RCC 7860 (cell line): ENCODE data around the gene GOLGA1.
A peak's percentile ranks its signal among the peaks of the same experiment; 100 is the strongest.

Experiments used
- DNase-seq: peaks from one replicate; pipeline ENCODE4 v3.0.0-alpha.2; 2015; ENCODE audit warnings: low spot score
- FAIRE-seq: peaks from 2 replicates; lab custom pipeline; 2012; peaks lifted over from hg19 to GRCh38; lab: Jason Lieb, UNC

GOLGA1 gene

GRCh38 chr9:124886866-124887492 lies 53.9 kb downstream of the GOLGA1 start:
- FAIRE-seq (no peak), DNase-seq (no peak)

GRCh38 chr9:124886461-124886860 lies 54.4 kb downstream of the GOLGA1 start:
- FAIRE-seq (no peak), DNase-seq (no peak)

- DNase-seq (no peak), FAIRE-seq (no peak)
Observed at GRCh38 chr9:124885551-124885950, 55.3 kb downstream of the GOLGA1 start.

GRCh38 chr9:124884376-124884775 lies 56.5 kb downstream of the GOLGA1 start:
- DNase-seq: no peak
- FAIRE-seq: no peak

GRCh38 chr9:124882231-124882630 lies 58.7 kb downstream of the GOLGA1 start:
- DNase-seq (no peak), FAIRE-seq (no peak)

GRCh38 chr9:124881138-124881743 lies 59.6 kb downstream of the GOLGA1 start:
- no peak for FAIRE-seq
- DNase-seq: no peak

GRCh38 chr9:124880501-124880900 lies 60.4 kb downstream of the GOLGA1 start:
- DNase-seq (no peak), FAIRE-seq (no peak)

- FAIRE-seq (no peak), DNase-seq (no peak)
Observed at GRCh38 chr9:124879226-124879625, 61.7 kb downstream of the GOLGA1 start.

- FAIRE-seq (no peak), DNase-seq (no peak)
Observed at GRCh38 chr9:124878518-124878917, 62.4 kb downstream of the GOLGA1 start.

- no peak for DNase-seq
- no peak for FAIRE-seq
Observed at GRCh38 chr9:124878021-124878420, 62.9 kb downstream of the GOLGA1 start.

- FAIRE-seq (no peak), DNase-seq (no peak)
Observed at GRCh38 chr9:124877021-124877782, 63.7 kb downstream of the GOLGA1 start.

- FAIRE-seq (no peak), DNase-seq (no peak)
Observed at GRCh38 chr9:124875501-124875900, 65.4 kb downstream of the GOLGA1 start.

- DNase-seq (no peak), FAIRE-seq (no peak)
Observed at GRCh38 chr9:124873664-124874063, 67.2 kb downstream of the GOLGA1 start.

- DNase-seq: no peak
- no peak for FAIRE-seq
Observed at GRCh38 chr9:124871156-124871561, 69.7 kb downstream of the GOLGA1 start.

- DNase-seq (no peak), FAIRE-seq (no peak)
Observed at GRCh38 chr9:124870723-124871122, 70.2 kb downstream of the GOLGA1 start.

- peak; percentile 24 for DNase-seq
Observed at GRCh38 chr9:124869986-124870560, 70.8 kb downstream of the GOLGA1 start.

GRCh38 chr9:124869466-124869985 lies 71.4 kb downstream of the GOLGA1 start:
- no peak for FAIRE-seq
- no peak for DNase-seq

More at GRCh38 chr9:124869986-124870560, 70.8 kb downstream of the GOLGA1 start:
- no peak for FAIRE-seq

GRCh38 chr9:124868511-124869465 lies 72.1 kb downstream of the GOLGA1 start:
- DNase-seq (peak; percentile 80), FAIRE-seq (no peak)

GRCh38 chr9:124863371-124863871 lies 77.5 kb downstream of the GOLGA1 start:
- FAIRE-seq: no peak
- no peak for DNase-seq
